Trophoblast cell (in vitro differentiated cells and primary cell): Measurements from ENCODE around the gene NELFB.
A peak's percentile ranks its signal among the peaks of the same experiment; 100 is the strongest.

Source experiments
- DNase-seq, 2 donors: peaks; one replicate each; pipeline ENCODE4 v3.0.0-alpha.2; 2016
- H2AFZ ChIP-seq: 2 replicates; pipeline ENCODE4 v1.6.1; 2013; ENCODE audit warnings: low read length, moderate library complexity, mild to moderate bottlenecking; ENCODE audit not compliant: insufficient read depth, poor library complexity
- H2AK5ac ChIP-seq: 2 replicates; pipeline ENCODE4 v1.6.1; 2013; ENCODE audit warnings: mild to moderate bottlenecking, low read length
- H2BK120ac ChIP-seq: 2 replicates; pipeline ENCODE4 v1.6.1; 2013; ENCODE audit warnings: low read length, mild to moderate bottlenecking, moderate library complexity; ENCODE audit not compliant: insufficient read depth, poor library complexity
- H2BK12ac ChIP-seq: 2 replicates; pipeline ENCODE4 v1.6.1; 2013; ENCODE audit warnings: mild to moderate bottlenecking, low read length, moderate library complexity
- H2BK5ac ChIP-seq: 2 replicates; pipeline ENCODE4 v1.6.1; 2013; ENCODE audit warnings: low read length, low read depth, moderate library complexity, mild to moderate bottlenecking; ENCODE audit not compliant: poor library complexity
- H3K14ac ChIP-seq: 2 replicates; pipeline ENCODE4 v1.6.1; 2013; ENCODE audit warnings: mild to moderate bottlenecking, low read length
- H3K18ac ChIP-seq: 2 replicates; pipeline ENCODE4 v1.6.1; 2013; ENCODE audit warnings: mild to moderate bottlenecking, low read length
- H3K23ac ChIP-seq: 2 replicates; pipeline ENCODE4 v1.6.1; 2013; ENCODE audit warnings: low read length
- H3K27ac ChIP-seq: 2 replicates; pipeline ENCODE4 v1.5.1; 2013; ENCODE audit warnings: low read depth, mild to moderate bottlenecking, inconsistent platforms, low read length, moderate library complexity
- H3K27me3 ChIP-seq: 2 replicates; pipeline ENCODE4 v1.6.1; 2013; ENCODE audit warnings: inconsistent platforms, mild to moderate bottlenecking, low read length, moderate library complexity; ENCODE audit not compliant: insufficient read depth
- H3K36me3 ChIP-seq, 2 experiments: 1 replicate in 1 of 2; 2 replicates in 1 of 2; pipeline ENCODE4 v1.6.1; 2013; ENCODE audit warnings: low read length in 2 of 2, mild to moderate bottlenecking in 2 of 2, moderate library complexity in 1 of 2; ENCODE audit not compliant: insufficient read depth in 2 of 2, control insufficient read depth in 1 of 2
- H3K4ac ChIP-seq: 2 replicates; pipeline ENCODE4 v1.6.1; 2013; ENCODE audit warnings: low read depth, mild to moderate bottlenecking, low read length, moderate library complexity
- H3K4me1 ChIP-seq, 2 experiments: 1 replicate in 1 of 2; 2 replicates in 1 of 2; pipeline ENCODE4 v1.6.1; 2013; ENCODE audit warnings: low read length in 2 of 2, mild to moderate bottlenecking in 2 of 2, moderate library complexity in 1 of 2; ENCODE audit not compliant: insufficient read depth in 2 of 2, control insufficient read depth in 1 of 2
- H3K4me2 ChIP-seq: 2 replicates; pipeline ENCODE4 v1.6.1; 2013; ENCODE audit warnings: inconsistent platforms, mild to moderate bottlenecking, low read length, moderate library complexity
- H3K4me3 ChIP-seq: 2 replicates; pipeline ENCODE4 v1.5.1; 2013; ENCODE audit warnings: mild to moderate bottlenecking, low read depth, low read length, inconsistent platforms
- H3K79me1 ChIP-seq: one replicate; pipeline ENCODE4 v1.6.1; 2013; ENCODE audit warnings: low read length
- H3K79me2 ChIP-seq: 2 replicates; pipeline ENCODE4 v1.6.1; 2013; ENCODE audit warnings: low read length, mild to moderate bottlenecking; ENCODE audit not compliant: control insufficient read depth, insufficient read depth, poor library complexity
- H3K9ac ChIP-seq: 2 replicates; pipeline ENCODE4 v1.6.1; 2013; ENCODE audit warnings: mild to moderate bottlenecking, low read length
- H3K9me3 ChIP-seq: 2 replicates; pipeline ENCODE4 v1.6.1; 2013; ENCODE audit warnings: low read depth, mild to moderate bottlenecking, control low read depth, inconsistent platforms, low read length; ENCODE audit not compliant: insufficient read depth
- H4K12ac ChIP-seq: 2 replicates; pipeline ENCODE4 v1.6.1; 2013; ENCODE audit warnings: low read depth, mild to moderate bottlenecking, low read length, moderate library complexity
- H4K8ac ChIP-seq: 2 replicates; pipeline ENCODE4 v1.6.1; 2013; ENCODE audit warnings: low read depth, mild to moderate bottlenecking, low read length, moderate library complexity
- H4K91ac ChIP-seq: one replicate; pipeline ENCODE4 v1.6.1; 2013; ENCODE audit warnings: low read depth, mild to moderate bottlenecking, low read length, moderate library complexity
- WGBS: extraction: QIAGEN DNeasy Blood & Tissue Kit; methylation state at CpG from one replicate; pipeline ENCODE4 v1.1.7; 2013; ENCODE audit warnings: missing lambda C conversion rate; ENCODE audit not compliant: insufficient read length, insufficient coverage; ENCODE audit errors: extremely low coverage; 5-methylcytosine and 5-hydroxymethylcytosine counted together

Gene NELFB

GRCh38 chr9:137244486-137245449 is 10.4 kb upstream of the NELFB start:
- H4K12ac ChIP-seq: no peak overlapping the region

GRCh38 chr9:137245450-137246421 is 9.4 kb upstream of the NELFB start:
- Histone ChIP-seq H3K4ac (no peak overlapping the region), H3K18ac (no peak overlapping the region), H2BK5ac (no peak overlapping the region), H3K4me3 (no peak overlapping the region), H3K79me2 (peaks cover 9% of the 10 kb centered on the region), H3K4me2 (no peak overlapping the region), H3K23ac (no peak overlapping the region), H3K9ac (no peak overlapping the region), H4K12ac (no peak overlapping the region), H3K27me3 (no peaks in the 10 kb centered on the region), H2BK12ac (no peak overlapping the region), H2AFZ (no peak overlapping the region), H3K4me1 (peaks cover 12 to 19% of the 10 kb centered on the region in 2 experiments), H4K91ac (no peak overlapping the region), H4K8ac (no peak overlapping the region), H3K27ac (no peak overlapping the region), H3K36me3 (peaks cover 22 to 24% of the 10 kb centered on the region in 2 experiments), H2BK120ac (no peak overlapping the region), H3K79me1 (peaks cover 2% of the 10 kb centered on the region), H2AK5ac (no peak overlapping the region), H3K9me3 (peaks cover 4% of the 10 kb centered on the region), H3K14ac (no peak overlapping the region)
- WGBS: no CpG with 5 or more reads among the region's 25 CpGs
- DNase-seq: no peak

More at GRCh38 chr9:137244486-137245449, 10.4 kb upstream of the NELFB start:
- Histone ChIP-seq H3K18ac (no peak overlapping the region), H3K9ac (no peak overlapping the region), H3K27ac (no peak overlapping the region), H3K27me3 (no peaks in the 10 kb centered on the region), H3K79me2 (peaks cover 14% of the 10 kb centered on the region), H3K4me1 (peaks cover 12 to 19% of the 10 kb centered on the region in 2 experiments), H2AFZ (no peak overlapping the region), H2BK5ac (no peak overlapping the region), H4K91ac (no peak overlapping the region), H3K23ac (no peak overlapping the region), H2BK12ac (no peak overlapping the region), H3K79me1 (peaks cover 8% of the 10 kb centered on the region), H3K4ac (no peak overlapping the region), H4K8ac (no peak overlapping the region), H3K4me3 (no peak overlapping the region), H3K4me2 (no peak overlapping the region), H3K36me3 (peaks cover 22 to 24% of the 10 kb centered on the region in 2 experiments), H3K14ac (no peak overlapping the region), H2AK5ac (no peak overlapping the region), H3K9me3 (peaks cover 3% of the 10 kb centered on the region), H2BK120ac (no peak overlapping the region)
- no CpG with 5 or more reads among the region's 36 CpGs for WGBS
- DNase-seq: peak; percentile 55 to 69

GRCh38 chr9:137247135-137247915 is 7.8 kb upstream of the NELFB start:
- Histone ChIP-seq H3K4me2 (no peak overlapping the region), H3K9ac (no peak overlapping the region), H3K4me3 (no peak overlapping the region), H2BK12ac (no peak overlapping the region), H3K79me1 (no peaks in the 10 kb centered on the region), H2BK5ac (no peak overlapping the region), H3K23ac (no peak overlapping the region), H3K4me1 (peaks cover 8 to 15% of the 10 kb centered on the region in 2 experiments), H3K79me2 (no peaks in the 10 kb centered on the region), H3K36me3 (peaks cover 17 to 18% of the 10 kb centered on the region in 2 experiments), H4K12ac (no peak overlapping the region), H4K91ac (no peak overlapping the region), H2BK120ac (no peak overlapping the region), H3K14ac (no peak overlapping the region), H3K27me3 (no peaks in the 10 kb centered on the region), H3K18ac (no peak overlapping the region), H2AFZ (no peak overlapping the region), H2AK5ac (no peak overlapping the region), H3K4ac (no peak overlapping the region), H3K27ac (no peak overlapping the region), H3K9me3 (peaks cover 4% of the 10 kb centered on the region), H4K8ac (no peak overlapping the region)
- no CpG with 5 or more reads among the region's 20 CpGs for WGBS
- DNase-seq: no peak

- no peak for DNase-seq
- Histone ChIP-seq H3K79me1 (no peaks in the 10 kb centered on the region), H3K79me2 (no peaks in the 10 kb centered on the region), H4K8ac (no peak overlapping the region), H4K91ac (no peak overlapping the region), H3K4me3 (no peak overlapping the region), H2AFZ (no peak overlapping the region), H3K4ac (no peak overlapping the region), H3K14ac (no peak overlapping the region), H3K27ac (no peak overlapping the region), H3K9ac (no peak overlapping the region), H2BK120ac (no peak overlapping the region), H4K12ac (no peak overlapping the region), H2AK5ac (no peak overlapping the region), H3K4me1 (peaks cover 3 to 10% of the 10 kb centered on the region in 2 experiments), H3K27me3 (no peaks in the 10 kb centered on the region), H2BK12ac (no peak overlapping the region), H3K9me3 (peaks cover 4% of the 10 kb centered on the region), H3K36me3 (peaks cover 12% of the 10 kb centered on the region in 2 experiments), H3K23ac (no peak overlapping the region), H3K18ac (no peak overlapping the region), H3K4me2 (no peak overlapping the region), H2BK5ac (no peak overlapping the region)
- no CpG with 5 or more reads among the region's 6 CpGs for WGBS
Observed at GRCh38 chr9:137247916-137248175, 7.3 kb upstream of the NELFB start.
